ENCODE measurements around the gene GSG1.

DNA sequence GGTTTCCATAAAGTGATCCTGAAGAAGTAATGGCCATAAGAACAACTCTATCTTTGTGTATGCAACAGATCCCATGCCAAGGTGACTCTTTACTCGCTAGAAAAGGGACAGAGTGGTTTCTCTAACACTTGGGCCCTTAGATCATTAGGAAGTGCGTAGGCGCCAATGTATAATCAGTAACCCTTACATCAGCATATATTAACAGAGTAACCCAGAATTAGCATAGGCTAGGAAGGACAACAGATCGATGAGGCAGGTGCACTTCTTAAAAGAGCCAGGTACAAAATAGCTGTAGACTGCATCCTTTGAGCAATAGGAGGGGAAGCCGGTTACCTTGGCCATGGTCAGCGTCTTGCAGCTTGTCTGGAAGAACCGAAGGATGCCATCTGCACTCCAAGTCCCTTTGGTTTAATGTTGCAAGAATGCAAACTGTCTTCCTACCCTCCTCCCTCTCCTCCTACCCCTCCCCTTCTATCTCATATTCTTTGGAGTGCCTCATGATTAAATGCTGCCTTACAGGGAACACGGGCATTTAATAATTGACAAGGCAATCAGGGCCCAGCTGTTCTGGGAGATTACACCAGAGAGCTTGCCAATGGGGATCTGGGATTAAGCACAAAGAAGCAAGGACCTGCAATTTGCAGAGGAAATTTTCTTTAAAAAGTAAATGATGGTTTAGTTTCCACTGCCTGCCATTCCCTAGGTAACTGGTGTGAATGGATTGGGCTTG lies 8.0 kb downstream of the GSG1 start:
- TF ChIP-seq EZH2 (IDR thresholded peaks at IDR 0.05; ENCODE audit: insufficient read depth, low read length) (no peak), CTCF (IDR thresholded peaks at IDR 0.05; ENCODE audit: insufficient read depth, low read depth, low read length) (no peak)
